ENCODE data around the gene TES.

TES gene

DNA sequence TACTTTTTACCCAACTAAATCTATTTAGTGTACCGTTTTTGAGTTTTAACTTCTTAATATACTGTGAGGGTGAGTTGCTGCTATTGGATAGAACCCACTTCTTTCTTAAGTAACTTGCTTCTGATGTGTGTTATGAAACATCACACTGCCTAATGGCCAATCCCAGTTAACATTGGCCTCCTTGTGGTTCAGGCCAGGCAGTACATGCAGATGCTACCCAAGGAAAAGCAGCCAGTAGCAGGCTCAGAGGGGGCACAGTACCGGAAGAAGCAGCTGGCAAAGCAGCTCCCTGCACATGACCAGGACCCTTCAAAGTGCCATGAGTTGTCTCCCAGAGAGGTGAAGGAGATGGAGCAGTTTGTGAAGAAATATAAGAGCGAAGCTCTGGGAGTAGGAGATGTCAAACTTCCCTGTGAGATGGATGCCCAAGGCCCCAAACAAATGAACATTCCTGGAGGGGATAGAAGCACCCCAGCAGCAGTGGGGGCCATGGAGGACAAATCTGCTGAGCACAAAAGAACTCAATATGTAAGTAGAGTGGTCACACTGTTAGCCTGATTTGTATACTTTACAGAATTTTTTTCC is 39.7 kb downstream of the TES start:
- no peaks in the 10 kb centered on the region for H3K27me3 ChIP-seq (replicated peaks)
- peak; percentile 62 for DNase-seq
- in situ Hi-C loops (cut with HindIII; ENCODE audit: low pct_ligation_motif_present, low sequenced_read_pairs), result loop anchor here (25.0 kb wide), 1 partner anchor 337 kb away; no protein-coding TSS in a partner anchor
- TF ChIP-seq, protein P1, sequence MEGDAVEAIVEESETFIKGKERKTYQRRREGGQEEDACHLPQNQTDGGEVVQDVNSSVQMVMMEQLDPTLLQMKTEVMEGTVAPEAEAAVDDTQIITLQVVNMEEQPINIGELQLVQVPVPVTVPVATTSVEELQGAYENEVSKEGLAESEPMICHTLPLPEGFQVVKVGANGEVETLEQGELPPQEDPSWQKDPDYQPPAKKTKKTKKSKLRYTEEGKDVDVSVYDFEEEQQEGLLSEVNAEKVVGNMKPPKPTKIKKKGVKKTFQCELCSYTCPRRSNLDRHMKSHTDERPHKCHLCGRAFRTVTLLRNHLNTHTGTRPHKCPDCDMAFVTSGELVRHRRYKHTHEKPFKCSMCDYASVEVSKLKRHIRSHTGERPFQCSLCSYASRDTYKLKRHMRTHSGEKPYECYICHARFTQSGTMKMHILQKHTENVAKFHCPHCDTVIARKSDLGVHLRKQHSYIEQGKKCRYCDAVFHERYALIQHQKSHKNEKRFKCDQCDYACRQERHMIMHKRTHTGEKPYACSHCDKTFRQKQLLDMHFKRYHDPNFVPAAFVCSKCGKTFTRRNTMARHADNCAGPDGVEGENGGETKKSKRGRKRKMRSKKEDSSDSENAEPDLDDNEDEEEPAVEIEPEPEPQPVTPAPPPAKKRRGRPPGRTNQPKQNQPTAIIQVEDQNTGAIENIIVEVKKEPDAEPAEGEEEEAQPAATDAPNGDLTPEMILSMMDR (IDR thresholded peaks at IDR 0.05; ENCODE audit: low read depth, low read length, missing control alignments), result peak; percentile 82
- no peak overlapping the region for H3K27ac ChIP-seq
- H3K4me3 ChIP-seq (ENCODE audit: low read depth, low read length), result no peak overlapping the region
- peaks cover 75% of the 10 kb centered on the region for H3K36me3 ChIP-seq (replicated peaks)

DNA sequence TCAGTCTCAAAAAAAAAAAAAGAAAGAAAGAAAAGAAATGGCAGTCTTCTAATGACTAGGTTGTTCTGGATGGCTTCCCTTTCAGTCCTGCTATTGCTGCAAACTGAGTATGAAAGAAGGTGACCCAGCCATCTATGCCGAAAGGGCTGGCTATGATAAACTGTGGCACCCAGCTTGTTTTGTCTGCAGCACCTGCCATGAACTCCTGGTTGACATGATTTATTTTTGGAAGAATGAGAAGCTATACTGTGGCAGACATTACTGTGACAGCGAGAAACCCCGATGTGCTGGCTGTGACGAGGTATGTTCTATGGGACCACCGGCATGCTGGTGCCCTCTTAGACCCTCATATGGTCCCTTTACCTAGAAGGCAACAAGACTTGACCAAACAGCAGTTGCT is 41.3 kb downstream of the TES start:
- TF ChIP-seq, protein P1 (IDR thresholded peaks at IDR 0.05; ENCODE audit: low read depth, low read length, missing control alignments), result no peak
- Histone ChIP-seq H3K4me3 (ENCODE audit: low read depth, low read length) (no peak overlapping the region), H3K36me3 (replicated peaks) (peaks cover 67% of the 10 kb centered on the region), H3K27ac (no peak overlapping the region), H3K27me3 (replicated peaks) (no peaks in the 10 kb centered on the region)
- no peak for DNase-seq
- in situ Hi-C loops (cut with HindIII; ENCODE audit: low pct_ligation_motif_present, low sequenced_read_pairs), result loop anchor here (25.0 kb wide), 1 partner anchor 336 kb away; no protein-coding TSS in a partner anchor

DNA sequence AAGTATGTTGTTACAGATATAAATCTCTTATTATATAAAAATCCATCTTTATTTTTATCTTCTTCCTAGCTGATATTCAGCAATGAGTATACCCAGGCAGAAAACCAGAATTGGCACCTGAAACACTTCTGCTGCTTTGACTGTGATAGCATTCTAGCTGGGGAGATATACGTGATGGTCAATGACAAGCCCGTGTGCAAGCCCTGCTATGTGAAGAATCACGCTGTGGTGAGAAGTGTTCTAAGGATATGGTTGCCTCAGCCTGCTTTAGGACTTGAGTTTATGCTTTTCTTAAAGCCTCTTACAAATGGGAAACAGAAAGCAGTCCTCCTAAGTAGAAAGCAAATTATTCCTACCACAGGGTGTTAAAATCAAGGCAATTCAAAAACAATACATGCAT is 41.9 kb downstream of the TES start:
- in situ Hi-C loops (cut with HindIII; ENCODE audit: low pct_ligation_motif_present, low sequenced_read_pairs), result loop anchor here (25.0 kb wide), 1 partner anchor 335 kb away; no protein-coding TSS in a partner anchor
- TF ChIP-seq, protein P1 (IDR thresholded peaks at IDR 0.05; ENCODE audit: low read depth, low read length, missing control alignments), result no peak
- peaks cover 72% of the 10 kb centered on the region for H3K36me3 ChIP-seq (replicated peaks)

DNA sequence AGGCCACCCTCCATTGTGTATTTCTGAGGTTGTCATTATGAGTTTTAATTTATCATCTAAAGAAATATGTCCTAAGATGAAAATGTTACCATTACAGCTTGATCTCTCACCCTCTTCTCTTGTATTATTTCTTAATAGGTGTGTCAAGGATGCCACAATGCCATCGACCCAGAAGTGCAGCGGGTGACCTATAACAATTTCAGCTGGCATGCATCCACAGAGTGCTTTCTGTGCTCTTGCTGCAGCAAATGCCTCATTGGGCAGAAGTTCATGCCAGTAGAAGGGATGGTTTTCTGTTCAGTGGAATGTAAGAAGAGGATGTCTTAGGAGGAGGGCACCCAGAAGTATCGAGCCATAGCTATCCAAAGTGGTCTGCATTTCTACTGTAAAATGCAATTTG is 46.8 kb downstream of the TES start:
- in situ Hi-C loops (cut with HindIII; ENCODE audit: low pct_ligation_motif_present, low sequenced_read_pairs), result loop anchor here (25.0 kb wide), 1 partner anchor 330 kb away; no protein-coding TSS in a partner anchor
- DNase-seq, result no peak
- Histone ChIP-seq H3K36me3 (replicated peaks) (peaks cover 40% of the 10 kb centered on the region), H3K27me3 (replicated peaks) (no peaks in the 10 kb centered on the region), H3K4me3 (ENCODE audit: low read depth, low read length) (no peak overlapping the region), H3K27ac (no peak overlapping the region)
- TF ChIP-seq, protein P1 (IDR thresholded peaks at IDR 0.05; ENCODE audit: low read depth, low read length, missing control alignments), result no peak

More for the DNA sequence above, 41.9 kb downstream of the TES start:
- Histone ChIP-seq H3K4me3 (ENCODE audit: low read depth, low read length) (no peak overlapping the region), H3K27ac (no peak overlapping the region), H3K27me3 (replicated peaks) (no peaks in the 10 kb centered on the region)
- DNase-seq, result no peak

DNA sequence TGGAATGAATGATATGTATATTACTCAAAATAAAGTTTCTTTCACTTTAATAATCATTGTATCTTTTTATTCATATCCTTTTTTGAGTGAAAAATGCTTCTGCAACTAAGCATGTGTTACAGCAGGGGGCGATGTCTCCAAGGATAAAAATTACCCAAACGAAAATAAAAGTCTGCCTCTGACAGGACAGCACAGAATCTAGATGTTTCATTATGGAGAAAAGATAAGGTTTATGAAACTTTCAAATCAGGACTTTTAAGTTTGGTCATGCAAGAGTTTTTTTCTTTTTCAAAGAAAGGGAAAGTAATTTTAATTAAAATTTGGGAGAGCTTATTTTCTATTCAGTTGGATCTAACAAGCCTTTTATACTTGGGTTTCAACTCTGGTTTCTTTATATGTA is 48.4 kb downstream of the TES start:
- peak; percentile 40 for DNase-seq
- H3K36me3 ChIP-seq (replicated peaks), result peaks cover 24% of the 10 kb centered on the region
- in situ Hi-C loops (cut with HindIII; ENCODE audit: low pct_ligation_motif_present, low sequenced_read_pairs), result loop anchor here (25.0 kb wide), 1 partner anchor 329 kb away; no protein-coding TSS in a partner anchor
- no peak overlapping the region for H3K4me3 ChIP-seq (ENCODE audit: low read depth, low read length)
- TF ChIP-seq, protein P1 (IDR thresholded peaks at IDR 0.05; ENCODE audit: low read depth, low read length, missing control alignments), result peak; percentile 68
- peak overlapping the region; percentile 18 for H3K27ac ChIP-seq
- H3K27me3 ChIP-seq (replicated peaks), result no peaks in the 10 kb centered on the region

All from brain microvascular endothelial cell (primary cell).